Activated CD4-positive, alpha-beta memory T cell treated with anti-CD3 and anti-CD28 coated beads, Interleukin-2, amount 10 ng/mL, durations not matched to agents 7 days and 5 days (primary cell): Measurements from ENCODE around the gene CABP4. TPM values are rescaled to one million over a fixed set of nuclear protein-coding genes. Genes with fewer than 3 reads are reported as not detected.
A peak's percentile ranks its signal among the peaks of the same experiment; 100 is the strongest.

Experiments
- CTCF ChIA-PET: fragments of 350-600 bp; sonication (Branson Sonifier 250); formaldehyde crosslinking; loops from one replicate; lab custom pipeline; 2021; ENCODE audit warnings: antibody characterized with exemption, inconsistent platforms; lab: Charles Lee
- POLR2A ChIA-PET: fragments of 350-600 bp; sonication (Branson Sonifier 250); formaldehyde crosslinking; loops from one replicate; lab custom pipeline; 2021; ENCODE audit warnings: antibody characterized with exemption; lab: Charles Lee
- DNase-seq: peaks from one replicate; pipeline ENCODE4 v3.0.0-alpha.2; 2020
- H3K27ac Mint-ChIP-seq: one replicate; pipeline ENCODE4 v1.8.0; 2021; ENCODE audit warnings: mild to moderate bottlenecking, mixed read lengths
- H3K27me3 Mint-ChIP-seq: one replicate; pipeline ENCODE4 v1.8.0; 2021; ENCODE audit warnings: mixed read lengths
- H3K36me3 Mint-ChIP-seq: one replicate; pipeline ENCODE4 v1.8.0; 2021; ENCODE audit warnings: low read depth, mixed read lengths
- H3K4me1 Mint-ChIP-seq: one replicate; pipeline ENCODE4 v1.8.0; 2021; ENCODE audit warnings: mixed read lengths
- H3K4me3 Mint-ChIP-seq: one replicate; pipeline ENCODE4 v1.8.0; 2021; ENCODE audit warnings: mild to moderate bottlenecking, mixed read lengths
- H3K9me3 Mint-ChIP-seq: one replicate; pipeline ENCODE4 v1.8.0; 2021; ENCODE audit warnings: mixed read lengths
- total RNA-seq, 2 experiments: library from RNA; stranded (reverse); gene quantifications; one replicate each; pipeline ENCODE4 v1.2.3, GENCODE V29; 2021

The CABP4 gene
- total RNA-seq, 2 experiments from 2014 or later: 2.3 to 3.3 TPM

GRCh38 chr11:67506426-67507051, 51.4 kb downstream of the CABP4 start:
- peak overlapping the region; percentile 93 for H3K4me3 Mint-ChIP-seq
- H3K9me3 Mint-ChIP-seq: no peaks in the 10 kb centered on the region
- POLR2A ChIA-PET: interaction anchor here (1.1 to 2.9 kb wide), 6 partner anchors 19 to 105 kb away, joined by 6 to 39 read pairs (median 14); partner anchors contain the start of genes PPP1CA, PTPRCAP and TBC1D10C
- no peak for DNase-seq
- peaks cover 47% of the 10 kb centered on the region for H3K4me1 Mint-ChIP-seq
- H3K27ac Mint-ChIP-seq: peak overlapping the region; percentile 90
- H3K27me3 Mint-ChIP-seq: peaks cover 6% of the 10 kb centered on the region
- H3K36me3 Mint-ChIP-seq: peaks cover 30% of the 10 kb centered on the region
- CTCF ChIA-PET: interaction anchor here (0.7 to 2.8 kb wide), 6 partner anchors 22 to 150 kb away, joined by 3 to 15 read pairs (median 6); partner anchors contain the start of genes AIP, PPP1CA and PTPRCAP

GRCh38 chr11:67507242-67507863, 52.2 kb downstream of the CABP4 start:
- CTCF ChIA-PET: interaction anchor here (0.9 to 1.9 kb wide), 3 partner anchors 68 to 156 kb away, joined by 3 to 7 read pairs (median 5); partner anchors contain the start of gene PTPRCAP
- Mint-ChIP-seq H3K4me1 (peaks cover 46% of the 10 kb centered on the region), H3K27me3 (peaks cover 7% of the 10 kb centered on the region), H3K36me3 (peaks cover 24% of the 10 kb centered on the region), H3K4me3 (peak overlapping the region; percentile 93), H3K9me3 (no peaks in the 10 kb centered on the region), H3K27ac (peak overlapping the region; percentile 90)
- DNase-seq: no peak
- POLR2A ChIA-PET: interaction anchor here (1.0 to 1.6 kb wide), 7 partner anchors 25 to 116 kb away, joined by 3 to 17 read pairs (median 4); partner anchors contain the start of genes AIP, PPP1CA, PTPRCAP and RAD9A

GRCh38 chr11:67507864-67508485, 52.8 kb downstream of the CABP4 start, which contains the start of gene CDK2AP2:
TSS of gene CDK2AP2 (minus strand) at chr11:67508162. CDS start at chr11:67508082, 80 bp downstream.
- ChIA-PET POLR2A (interaction anchor here (1.0 to 1.6 kb wide), 9 partner anchors 25 to 155 kb away, joined by 3 to 17 read pairs (median 4); partner anchors contain the start of genes AIP, PPP1CA, PTPRCAP and RAD9A), CTCF (interaction anchor here (0.9 to 1.9 kb wide), 3 partner anchors 69 to 156 kb away, joined by 3 to 7 read pairs (median 5); partner anchors contain the start of gene PTPRCAP)
- Mint-ChIP-seq H3K4me1 (peaks cover 41% of the 10 kb centered on the region), H3K4me3 (peak within 1 kb of the TSS; percentile 93), H3K27ac (peak within 1 kb of the TSS; percentile 90), H3K36me3 (peaks cover 17% of the 10 kb centered on the region), H3K9me3 (no peaks in the 10 kb centered on the region), H3K27me3 (peaks cover 8% of the 10 kb centered on the region)
- DNase-seq: peak; percentile 99

- Mint-ChIP-seq H3K9me3 (no peaks in the 10 kb centered on the region), H3K27ac (peak overlapping the region; percentile 90), H3K4me1 (peaks cover 36% of the 10 kb centered on the region), H3K36me3 (peaks cover 16% of the 10 kb centered on the region), H3K27me3 (peaks cover 10% of the 10 kb centered on the region), H3K4me3 (peak overlapping the region; percentile 93)
- CTCF ChIA-PET: interaction anchor here (1.9 kb wide), 1 partner anchor 157 kb away, joined by 5 read pairs; no protein-coding TSS in a partner anchor
- peak; percentile 98 for DNase-seq
- POLR2A ChIA-PET: interaction anchor here (1.0 to 1.6 kb wide), 8 partner anchors 26 to 156 kb away, joined by 3 to 17 read pairs (median 4); partner anchors contain the start of genes AIP, PPP1CA, PTPRCAP and RAD9A
Measured at GRCh38 chr11:67508486-67509121, 53.5 kb downstream of the CABP4 start.

- no peaks in the 10 kb centered on the region for H3K9me3 Mint-ChIP-seq
- no peak for DNase-seq
Measured at GRCh38 chr11:67510023-67510345, 54.8 kb downstream of the CABP4 start.

More at GRCh38 chr11:67510023-67510345, 54.8 kb downstream of the CABP4 start:
- H3K27me3 Mint-ChIP-seq: peaks cover 17% of the 10 kb centered on the region
- peaks cover 35% of the 10 kb centered on the region for H3K4me1 Mint-ChIP-seq
- no peak overlapping the region for H3K4me3 Mint-ChIP-seq
- ChIA-PET CTCF (no interaction called here), POLR2A (no interaction called here)
- peaks cover 13% of the 10 kb centered on the region for H3K36me3 Mint-ChIP-seq
- H3K27ac Mint-ChIP-seq: no peak overlapping the region

Other genes starting within 250 kb of the CABP4 start
- gene GRK2, start 188.9 kb upstream of the CABP4 start, total RNA-seq: 100 to 1,000 TPM; 333 to 338 TPM
- 100 to 1,000 TPM; 157 to 163 TPM for gene ANKRD13D, start 166.1 kb upstream of the CABP4 start, total RNA-seq
- gene SSH3, start 151.8 kb upstream of the CABP4 start, total RNA-seq: 10 to 100 TPM; 15.4 to 19.0 TPM
- 10 to 100 TPM; 74.0 to 74.1 TPM for gene POLD4, start 101.8 kb upstream of the CABP4 start, total RNA-seq
- under 1 TPM; 0.65 to 0.71 TPM for gene CLCF1, start 81.8 kb upstream of the CABP4 start, total RNA-seq
- gene RAD9A, start 63.4 kb upstream of the CABP4 start, total RNA-seq: 10 to 100 TPM; 48.0 to 53.9 TPM
- gene PPP1CA, start 53.5 kb upstream of the CABP4 start, total RNA-seq: 100 to 1,000 TPM; 308 to 315 TPM
- 100 to 1,000 TPM; 285 to 310 TPM for gene TBC1D10C, start 51.3 kb upstream of the CABP4 start, total RNA-seq
- 1 to 10 TPM in 1 of 2 experiments, under 1 TPM in 1; 0.76 to 1.1 TPM for gene CARNS1, start 39.7 kb upstream of the CABP4 start, total RNA-seq
- gene RPS6KB2, start 26.9 kb upstream of the CABP4 start, total RNA-seq: 10 to 100 TPM; 56.9 to 57.1 TPM
- 100 to 1,000 TPM; 398 to 401 TPM for gene PTPRCAP, start 17.7 kb upstream of the CABP4 start, total RNA-seq
- gene CORO1B, start 11.9 kb upstream of the CABP4 start, total RNA-seq: 100 to 1,000 TPM; 192 to 196 TPM
- gene GPR152, start 2.6 kb upstream of the CABP4 start, total RNA-seq: not detected
- 10 to 100 TPM; 36.3 to 37.6 TPM for gene TMEM134, start 13.9 kb downstream of the CABP4 start, total RNA-seq
- gene AIP, start 27.7 kb downstream of the CABP4 start, total RNA-seq: 100 to 1,000 TPM; 152 to 159 TPM
- 100 to 1,000 TPM; 116 to 120 TPM for gene PITPNM1, start 50.0 kb downstream of the CABP4 start, total RNA-seq
- 100 to 1,000 TPM; 116 to 119 TPM for gene CDK2AP2, start 52.8 kb downstream of the CABP4 start, total RNA-seq
- not detected for gene CABP2, start 68.1 kb downstream of the CABP4 start, total RNA-seq
- gene GSTP1, start 128.5 kb downstream of the CABP4 start, total RNA-seq: 100 to 1,000 TPM; 195 to 198 TPM
- gene NDUFV1, start 151.6 kb downstream of the CABP4 start, total RNA-seq: 100 to 1,000 TPM; 174 to 193 TPM
- 10 to 100 TPM in 1 of 2 experiments, 1 to 10 TPM in 1; 9.3 to 10.8 TPM for gene NUDT8, start 174.6 kb downstream of the CABP4 start, total RNA-seq
- not detected for gene TBX10, start 184.4 kb downstream of the CABP4 start, total RNA-seq
- under 1 TPM; 0.18 to 0.25 TPM for gene ACY3, start 195.4 kb downstream of the CABP4 start, total RNA-seq
- gene ALDH3B2, start 219.3 kb downstream of the CABP4 start, total RNA-seq: not detected